Fibroblast of skin of left quadriceps (primary cell): ENCODE results near the gene NKIRAS2.

Experiments
- DNase-seq, 2 experiments: peaks; one replicate each; pipeline ENCODE4 v3.0.0-alpha.2; 2013; ENCODE audit warnings: low read depth in 2 of 2

The NKIRAS2 gene

DNA sequence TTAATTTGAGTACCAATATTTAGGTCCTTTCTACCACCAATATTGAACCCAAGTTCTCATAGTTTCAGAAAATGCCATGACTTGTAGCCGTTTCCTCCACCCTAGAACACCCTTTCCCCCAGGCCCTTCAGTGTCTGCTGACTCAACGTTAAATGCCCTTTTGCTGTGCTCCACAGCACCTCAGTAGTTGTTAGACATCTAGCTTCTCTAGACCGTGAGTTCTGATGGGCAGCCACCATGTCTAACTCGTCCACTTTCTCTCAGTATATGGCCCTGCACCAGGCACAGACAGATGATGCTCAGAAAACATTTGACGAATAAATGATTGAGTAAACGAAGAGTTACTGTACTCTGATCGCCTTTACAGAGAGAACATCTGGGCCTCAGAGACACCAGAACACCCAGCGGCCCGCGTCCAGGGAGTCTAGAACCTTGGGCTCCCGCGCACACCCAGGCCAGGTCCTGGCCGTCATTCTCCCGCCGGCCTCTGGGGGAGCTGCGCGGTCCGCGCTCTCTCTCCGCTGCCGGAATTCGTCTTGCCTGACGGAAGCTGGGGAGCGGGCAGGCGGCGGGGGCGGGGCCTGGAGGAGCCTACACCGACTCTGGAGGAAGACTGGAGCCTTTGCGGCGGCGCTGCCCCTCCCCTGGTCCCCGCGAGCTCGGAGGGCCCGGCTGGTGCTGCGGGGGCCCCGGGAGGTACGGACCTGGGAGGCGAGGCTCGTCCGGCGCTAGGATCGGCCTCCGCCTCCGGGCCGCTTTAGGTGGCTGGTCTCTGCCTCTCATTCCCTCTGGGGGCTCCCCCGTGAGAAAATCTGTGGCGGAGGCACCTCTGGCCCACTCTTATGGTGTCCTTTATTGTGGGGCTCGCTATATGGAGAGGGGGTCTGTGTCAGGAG, at the start of gene NKIRAS2:
Gene NKIRAS2, plus strand, starts transcription at position 582 of the 896 bp plus-strand sequence. CDS start 1,488 bp downstream, outside the sequence.
- DNase-seq: peak; percentile 70 to 73

DNA sequence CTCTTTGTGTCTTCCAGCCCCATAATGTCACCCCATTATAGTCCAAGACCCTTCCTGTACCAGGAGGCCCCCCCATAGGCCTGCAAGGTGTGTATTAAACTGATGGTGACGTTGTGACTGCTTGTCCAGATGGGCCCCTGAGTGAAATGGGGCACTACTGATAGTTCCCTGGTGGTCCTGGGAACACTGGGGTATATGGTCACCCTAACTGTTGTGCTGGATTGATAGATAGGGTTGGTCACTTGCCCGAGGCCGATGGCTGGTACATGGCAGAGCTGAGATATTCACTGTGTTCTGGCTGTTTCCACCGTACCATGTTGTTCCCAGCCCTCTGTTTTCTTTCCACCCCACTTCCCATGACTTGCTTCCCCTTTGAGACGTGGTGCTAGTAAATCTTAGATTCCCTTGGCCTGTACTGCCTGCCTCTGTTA, 49.0 kb upstream of the NKIRAS2 start:
- no peak for DNase-seq

DNA sequence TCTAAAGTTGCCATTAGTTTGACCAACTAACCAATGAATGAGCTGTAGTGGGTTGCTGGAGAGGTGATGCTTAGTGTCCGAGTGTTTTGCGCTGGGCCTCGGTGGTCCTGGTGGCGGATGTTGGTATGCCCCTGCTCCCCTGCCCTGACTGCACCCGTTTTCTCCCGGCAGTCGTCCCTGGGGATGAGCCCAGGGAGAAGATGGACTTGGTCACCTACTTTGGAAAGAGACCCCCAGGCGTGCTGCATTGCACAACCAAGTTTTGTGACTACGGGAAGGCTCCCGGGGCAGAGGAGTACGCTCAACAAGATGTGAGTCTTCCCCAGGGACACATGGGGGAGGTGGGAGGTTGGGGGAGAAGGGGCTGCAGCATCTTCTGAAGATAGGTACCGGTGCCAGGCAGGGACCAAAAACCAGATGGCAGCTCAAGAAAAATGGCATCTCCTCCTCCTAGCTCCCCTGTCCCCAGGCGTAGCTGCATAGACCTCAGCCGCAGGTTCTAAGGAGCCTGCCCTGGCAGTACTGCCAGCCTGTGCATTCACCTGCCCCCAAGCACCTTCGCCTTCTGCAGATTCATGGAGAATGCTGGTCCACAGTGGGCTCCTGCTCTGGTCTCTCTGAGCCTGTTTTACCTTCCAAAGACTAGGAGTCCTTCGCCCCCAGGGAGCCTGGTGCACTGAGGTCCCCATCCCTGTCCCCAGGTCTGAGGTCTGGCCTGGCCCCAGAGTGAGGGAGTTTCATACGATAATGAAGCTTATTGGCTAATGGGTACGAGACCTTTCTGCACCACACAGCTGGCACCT, 48.0 kb upstream of the NKIRAS2 start:
- no peak for DNase-seq

GRCh38 chr17:41972571-41973407, 47.1 kb upstream of the NKIRAS2 start:
- no peak for DNase-seq

DNA sequence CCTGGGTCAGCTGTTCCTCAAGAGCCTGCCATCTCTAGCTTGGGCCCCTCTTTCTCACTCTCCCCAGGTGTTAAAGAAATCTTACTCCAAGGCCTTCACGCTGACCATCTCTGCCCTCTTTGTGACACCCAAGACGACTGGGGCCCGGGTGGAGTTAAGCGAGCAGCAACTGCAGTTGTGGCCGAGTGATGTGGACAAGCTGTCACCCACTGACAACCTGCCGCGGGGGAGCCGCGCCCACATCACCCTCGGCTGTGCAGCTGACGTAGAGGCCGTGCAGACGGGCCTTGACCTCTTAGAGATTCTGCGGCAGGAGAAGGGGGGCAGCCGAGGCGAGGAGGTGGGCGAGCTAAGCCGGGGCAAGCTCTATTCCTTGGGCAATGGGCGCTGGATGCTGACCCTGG, 46.5 kb upstream of the NKIRAS2 start:
- DNase-seq: no peak

DNA sequence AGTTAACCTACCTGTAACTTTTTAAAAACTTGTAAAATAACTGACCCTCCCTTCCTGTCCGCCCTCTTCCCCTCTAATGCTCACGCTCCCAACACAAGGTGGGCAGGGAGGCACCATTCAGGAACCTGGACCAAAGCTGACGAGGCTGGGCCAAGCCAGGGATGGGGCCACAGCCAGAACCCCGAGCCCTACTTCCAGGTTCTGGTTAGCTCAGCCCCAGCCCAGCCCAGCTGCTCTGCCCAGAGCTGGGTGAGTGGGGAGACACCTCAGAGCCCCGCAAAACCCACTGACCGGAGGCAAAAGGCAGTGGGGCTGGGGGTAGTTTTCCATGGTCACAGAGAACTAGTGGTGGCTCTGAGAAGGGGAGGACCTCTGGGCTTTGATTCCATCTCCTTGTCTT, 45.9 kb upstream of the NKIRAS2 start:
- no peak for DNase-seq

- DNase-seq: no peak
Observed at GRCh38 chr17:41974658-41975057, 45.2 kb upstream of the NKIRAS2 start.

DNA sequence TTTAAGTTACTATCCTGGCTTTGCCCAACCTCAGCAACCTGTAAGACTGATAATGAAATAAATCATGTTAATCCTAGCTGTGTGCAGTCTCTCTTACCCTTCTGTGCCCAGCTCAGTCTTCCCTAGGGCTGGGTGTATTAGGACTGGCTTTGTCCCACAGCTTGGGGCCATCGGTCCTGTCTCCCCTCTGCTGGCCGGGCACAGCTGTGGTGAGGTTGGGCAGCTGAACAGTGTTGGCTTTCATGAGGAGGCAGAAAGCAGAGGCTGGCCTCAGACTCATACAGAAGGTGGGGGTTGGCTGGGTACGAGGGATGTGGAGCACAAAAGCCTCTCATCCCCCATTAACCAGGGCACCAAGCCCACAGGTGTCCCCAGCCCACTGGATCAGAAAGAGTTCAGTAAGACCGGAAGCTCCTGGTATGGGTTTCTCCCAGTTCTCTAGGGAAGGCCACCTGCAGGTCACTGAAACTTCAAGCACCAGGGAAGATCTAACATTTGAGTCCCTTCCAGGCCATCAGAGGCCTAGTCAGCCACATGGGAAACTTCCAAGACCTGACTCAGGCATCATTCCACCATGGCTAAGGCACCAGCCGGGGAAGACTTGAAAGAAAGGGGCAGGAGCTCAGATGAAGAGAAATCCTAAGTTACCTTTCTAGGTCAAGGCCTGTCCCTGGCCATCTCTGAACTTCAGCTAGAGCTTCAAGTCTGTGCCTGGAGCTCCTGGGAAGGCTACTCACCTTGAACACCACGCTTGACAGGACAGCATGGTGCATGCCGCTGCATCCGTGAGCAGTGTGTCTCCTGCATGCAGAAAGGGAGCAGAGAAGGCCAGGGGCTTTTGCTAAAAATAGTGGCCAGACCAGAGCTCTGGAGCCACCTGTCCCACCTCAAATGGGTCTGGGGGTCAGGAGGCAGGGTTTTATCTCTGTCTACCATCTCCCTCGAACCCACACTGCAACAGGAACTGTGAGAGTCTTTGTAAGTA, 44.5 kb upstream of the NKIRAS2 start:
- DNase-seq: no peak

- no peak for DNase-seq
Observed at GRCh38 chr17:41976142-41976768, 43.6 kb upstream of the NKIRAS2 start.

- DNase-seq: no peak
Observed at GRCh38 chr17:41977991-41978390, 41.9 kb upstream of the NKIRAS2 start.

DNA sequence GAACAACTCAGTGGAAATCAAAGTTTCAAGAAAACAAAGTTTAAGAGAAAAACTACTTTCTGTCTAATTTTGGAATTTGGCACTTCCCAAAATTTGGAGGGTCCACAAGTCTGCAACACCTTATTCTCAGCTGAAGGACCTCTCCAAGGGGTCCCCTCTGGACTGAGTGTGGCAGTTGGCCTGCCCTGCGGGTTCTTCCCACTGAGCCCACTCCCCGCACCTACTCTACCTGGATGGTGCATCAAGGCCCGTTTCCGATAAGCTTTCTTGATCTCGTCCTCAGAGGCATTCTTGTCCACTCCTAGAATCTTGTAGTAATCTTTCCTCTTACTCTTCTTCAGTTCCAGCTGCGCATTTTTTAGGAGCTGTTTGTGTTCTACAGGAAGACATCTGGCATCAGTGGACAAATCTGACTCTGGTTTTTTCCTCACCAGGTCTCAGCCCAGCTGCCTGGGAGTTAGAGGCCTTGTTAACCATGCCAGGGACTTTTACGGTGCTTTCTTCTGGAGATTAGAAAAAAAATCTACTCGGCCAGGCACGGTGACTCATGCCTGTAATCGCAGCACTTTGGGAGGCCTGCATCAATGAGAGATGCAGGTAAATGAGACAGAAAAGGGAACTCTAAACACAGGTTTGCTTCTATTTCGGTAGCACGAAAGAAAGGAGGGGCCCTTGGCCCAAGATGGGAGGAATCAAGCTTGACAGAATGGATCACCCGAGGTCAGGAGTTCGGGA, 37.7 kb upstream of the NKIRAS2 start:
- no peak for DNase-seq

DNA sequence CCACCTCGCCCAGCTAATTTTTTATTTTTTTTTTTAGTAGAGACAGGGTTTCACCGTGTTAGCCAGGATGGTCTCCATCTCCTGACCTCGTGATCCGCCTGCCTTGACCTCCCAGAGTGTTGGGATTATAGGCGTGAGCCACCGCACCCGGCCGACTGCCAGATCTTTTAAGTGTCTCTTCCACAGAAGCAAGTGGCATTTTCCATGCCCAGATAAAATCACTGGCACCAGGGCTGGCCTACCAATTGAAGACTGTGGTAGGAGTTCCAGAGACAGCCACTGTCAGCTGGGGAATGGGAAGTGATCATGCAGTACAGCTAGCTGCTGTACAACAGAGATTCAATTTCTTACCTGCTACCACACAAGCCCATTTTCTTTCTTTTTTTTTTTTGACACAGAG, 35.4 kb upstream of the NKIRAS2 start:
- no peak for DNase-seq

- no peak for DNase-seq
Observed at GRCh38 chr17:41985919-41986318, 34.0 kb upstream of the NKIRAS2 start.

DNA sequence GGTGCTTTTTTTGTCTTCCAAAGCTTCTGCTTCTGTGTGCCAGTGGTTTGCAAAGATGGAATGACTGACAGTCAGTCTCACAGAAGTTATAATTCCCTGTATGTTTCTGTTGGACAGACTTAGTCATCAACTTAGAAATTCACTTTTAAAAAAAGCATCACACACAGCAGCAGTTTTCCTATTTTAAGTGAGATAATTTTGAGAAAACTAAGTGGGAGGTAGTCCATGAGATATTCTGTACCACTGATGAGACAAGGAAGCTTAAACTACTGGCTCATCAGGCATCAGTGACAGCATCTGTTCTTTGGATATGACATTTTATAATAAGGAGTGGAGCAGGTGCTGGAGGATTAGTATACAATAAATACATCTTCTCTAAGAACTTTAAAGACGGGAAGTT, 33.3 kb upstream of the NKIRAS2 start:
- DNase-seq: no peak

- no peak for DNase-seq
Observed at GRCh38 chr17:41987642-41988041, 32.2 kb upstream of the NKIRAS2 start.

- DNase-seq: no peak
Observed at GRCh38 chr17:41988418-41988817, 31.5 kb upstream of the NKIRAS2 start.

- DNase-seq: no peak
Observed at GRCh38 chr17:41989702-41990419, 30.0 kb upstream of the NKIRAS2 start.

- DNase-seq: no peak
Observed at GRCh38 chr17:41992576-41992975, 27.3 kb upstream of the NKIRAS2 start.

- no peak for DNase-seq
Observed at GRCh38 chr17:41996855-41997164, 23.1 kb upstream of the NKIRAS2 start.
